HL-60 (cell line): ENCODE results near the gene EPN3.
A peak's percentile ranks its signal among the peaks of the same experiment; 100 is the strongest.

ENCODE experiments used
- DNase-seq, 2 experiments: peaks; one replicate each; pipeline ENCODE4 v3.0.0-alpha.2; 2010 to 2020; ENCODE audit warnings: low read depth in 1 of 2, low spot score in 1 of 2
- H3K27ac ChIP-seq: fragments of 250-450 bp; sonication (Bioruptor Pico); replicated peaks from 2 replicates; pipeline ENCODE4 v1.5.1; 2020; ENCODE audit warnings: mild to moderate bottlenecking, moderate library complexity
- H3K27me3 ChIP-seq: fragments of 250-450 bp; sonication (Bioruptor Pico); 2 replicates; pipeline ENCODE4 v1.5.1; 2021; ENCODE audit warnings: mild to moderate bottlenecking, moderate library complexity; ENCODE audit not compliant: insufficient read depth, poor library complexity, severe bottlenecking
- H3K4me3 ChIP-seq: replicated peaks from 2 replicates; pipeline ENCODE4 v1.5.1; 2011; ENCODE audit warnings: mild to moderate bottlenecking, control low read depth, low read length; ENCODE audit not compliant: insufficient read depth
- CTCF ChIP-seq: IDR thresholded peaks from one replicate; pipeline ENCODE4 v1.5.1; 2011; ENCODE audit warnings: low read length, control low read depth, inconsistent platforms; ENCODE audit not compliant: insufficient read depth
- GABPA ChIP-seq: IDR thresholded peaks from 2 replicates; pipeline ENCODE4 v1.6.1; 2012; ENCODE audit warnings: low read depth
- POLR2AphosphoS5 ChIP-seq: IDR thresholded peaks from 2 replicates; pipeline ENCODE4 v1.6.1; 2012; ENCODE audit warnings: low read depth
- REST ChIP-seq: IDR thresholded peaks from 2 replicates; pipeline ENCODE4 v1.6.1; 2012; ENCODE audit warnings: low read depth; ENCODE audit not compliant: insufficient replicate concordance
- SPI1 ChIP-seq: IDR thresholded peaks from 2 replicates; pipeline ENCODE4 v1.6.1; 2012; ENCODE audit warnings: low read depth, mild to moderate bottlenecking, borderline replicate concordance

Gene EPN3

GRCh38 chr17:50558091-50558490, 25.6 kb downstream of the EPN3 start:
- no peak for DNase-seq
- TF ChIP-seq SPI1 (no peak), POLR2AphosphoS5 (no peak), CTCF (no peak), GABPA (no peak), REST (no peak)
- Histone ChIP-seq H3K4me3 (no peak overlapping the region), H3K27ac (no peak overlapping the region), H3K27me3 (peaks cover 47% of the 10 kb centered on the region)

- no peak for TF ChIP-seq POLR2AphosphoS5
- H3K4me3 ChIP-seq = no peak overlapping the region
- peaks cover 52% of the 10 kb centered on the region for H3K27me3 ChIP-seq
- no peak overlapping the region for H3K27ac ChIP-seq
- no peak for DNase-seq
Measured at GRCh38 chr17:50558581-50558940, 26.0 kb downstream of the EPN3 start.

- TF ChIP-seq GABPA (no peak), CTCF (no peak), REST (no peak), SPI1 (no peak), POLR2AphosphoS5 (no peak)
- Histone ChIP-seq H3K27ac (no peak overlapping the region), H3K4me3 (no peak overlapping the region), H3K27me3 (peaks cover 57% of the 10 kb centered on the region)
- peak in 1 of 2 experiments; percentile 15 for DNase-seq
Measured at GRCh38 chr17:50558941-50559614, 26.5 kb downstream of the EPN3 start.

- DNase-seq = no peak
- TF ChIP-seq POLR2AphosphoS5 (no peak), REST (no peak), CTCF (no peak), SPI1 (no peak), GABPA (no peak)
- H3K4me3 ChIP-seq = no peak overlapping the region
- H3K27ac ChIP-seq = no peak overlapping the region
- peaks cover 61% of the 10 kb centered on the region for H3K27me3 ChIP-seq
Measured at GRCh38 chr17:50559674-50560184, 27.2 kb downstream of the EPN3 start.
